Endothelial cell of umbilical vein (primary cell): ENCODE results near the gene CIRBP.

Experiments
- CTCF ChIP-seq, 2 donors: IDR thresholded peaks; 1 replicate in 1 of 2; 2 replicates in 1 of 2; pipeline ENCODE4 v1.5.1; 2011; ENCODE audit warnings: low read length in 2 of 2, mild to moderate bottlenecking in 2 of 2, moderate library complexity in 2 of 2, control low read depth in 1 of 2, inconsistent platforms in 1 of 2, low read depth in 1 of 2; ENCODE audit not compliant: insufficient read depth in 1 of 2; ENCODE audit errors: extremely low read depth in 1 of 2
- POLR2AphosphoS5 ChIP-seq: IDR thresholded peaks from 2 replicates; pipeline ENCODE4 v1.6.1; 2012; ENCODE audit warnings: low read depth, mild to moderate bottlenecking, control low read depth, low read length, moderate library complexity; ENCODE audit not compliant: insufficient read depth

- TF ChIP-seq CTCF (IDR thresholded peaks at IDR 0.05; ENCODE audit: extremely low read depth in 1 of 2, insufficient read depth in 1 of 2, low read depth in 1 of 2, low read length in 2 of 2) (no peak), POLR2AphosphoS5 (no peak)
These were observed 3.5 kb downstream of the CIRBP start for GRCh38 chr19:1272423-1273262.
